GM18909 (cell line): Measurements from ENCODE around the gene ACER2.

ENCODE experiments used
- ATAC-seq: cut with Tn5 transposase; IDR thresholded peaks from one replicate; pipeline ENCODE4 v1.9.1; 2021; ENCODE audit warnings: mild to moderate bottlenecking; ENCODE audit not compliant: unreplicated experiment, poor library complexity

ACER2 gene

GRCh38 chr9:19481121-19481870 lies 72.5 kb downstream of the ACER2 start:
- no peak for ATAC-seq

GRCh38 chr9:19481971-19482404 lies 73.2 kb downstream of the ACER2 start:
- ATAC-seq, result no peak

GRCh38 chr9:19484699-19485098 lies 75.9 kb downstream of the ACER2 start:
- ATAC-seq, result no peak

- ATAC-seq, result no peak
Measured at GRCh38 chr9:19485193-19485592, 76.4 kb downstream of the ACER2 start.

GRCh38 chr9:19486803-19487202 lies 78.0 kb downstream of the ACER2 start:
- no peak for ATAC-seq

GRCh38 chr9:19488721-19489120 lies 79.9 kb downstream of the ACER2 start:
- no peak for ATAC-seq

- ATAC-seq, result no peak
Measured at GRCh38 chr9:19490269-19490668, 81.5 kb downstream of the ACER2 start.

- no peak for ATAC-seq
Measured at GRCh38 chr9:19490828-19491227, 82.0 kb downstream of the ACER2 start.

- no peak for ATAC-seq
Measured at GRCh38 chr9:19492775-19493173, 84.0 kb downstream of the ACER2 start.

GRCh38 chr9:19493174-19493811 lies 84.5 kb downstream of the ACER2 start:
- peak; percentile 73 for ATAC-seq

GRCh38 chr9:19493876-19494275 lies 85.1 kb downstream of the ACER2 start:
- ATAC-seq, result no peak

- no peak for ATAC-seq
Measured at GRCh38 chr9:19495186-19496028, 86.6 kb downstream of the ACER2 start.

GRCh38 chr9:19496321-19497050 lies 87.7 kb downstream of the ACER2 start:
- ATAC-seq, result no peak

GRCh38 chr9:19497276-19497675 lies 88.5 kb downstream of the ACER2 start:
- no peak for ATAC-seq

- ATAC-seq, result no peak
Measured at GRCh38 chr9:19498015-19498414, 89.2 kb downstream of the ACER2 start.
